Measurements from ENCODE around the gene COL7A1. TPM values are rescaled to one million over a fixed set of nuclear protein-coding genes. Genes with fewer than 3 reads are reported as not detected.
"Not testable (repeated sequence)": the region's sequence is repeated elsewhere in the genome, so short reads cannot be mapped to it uniquely, and the experiment has no call there.

The COL7A1 gene
- total RNA-seq, 2 experiments from 2014 or later, result 0.52 to 1.3 TPM

GRCh38 chr3:48553361-48553760 is 41.8 kb downstream of the COL7A1 start:
- Mint-ChIP-seq H3K9me3 (no peaks in the 10 kb centered on the region), H3K4me1 (peaks cover 55% of the 10 kb centered on the region), H3K4me3 (no peak overlapping the region), H3K27ac (peak overlapping the region; percentile 2), H3K36me3 (ENCODE audit: low read depth) (peaks cover 7% of the 10 kb centered on the region), H3K27me3 (no peaks in the 10 kb centered on the region)
- CTCF ChIA-PET, result interaction anchor here (0.6 to 5.4 kb wide), 10 partner anchors 9 to 407 kb away, joined by 3 to 28 read pairs (median 4); no protein-coding TSS in a partner anchor
- POLR2A ChIA-PET, result no interaction called here
- no peak for DNase-seq

DNA sequence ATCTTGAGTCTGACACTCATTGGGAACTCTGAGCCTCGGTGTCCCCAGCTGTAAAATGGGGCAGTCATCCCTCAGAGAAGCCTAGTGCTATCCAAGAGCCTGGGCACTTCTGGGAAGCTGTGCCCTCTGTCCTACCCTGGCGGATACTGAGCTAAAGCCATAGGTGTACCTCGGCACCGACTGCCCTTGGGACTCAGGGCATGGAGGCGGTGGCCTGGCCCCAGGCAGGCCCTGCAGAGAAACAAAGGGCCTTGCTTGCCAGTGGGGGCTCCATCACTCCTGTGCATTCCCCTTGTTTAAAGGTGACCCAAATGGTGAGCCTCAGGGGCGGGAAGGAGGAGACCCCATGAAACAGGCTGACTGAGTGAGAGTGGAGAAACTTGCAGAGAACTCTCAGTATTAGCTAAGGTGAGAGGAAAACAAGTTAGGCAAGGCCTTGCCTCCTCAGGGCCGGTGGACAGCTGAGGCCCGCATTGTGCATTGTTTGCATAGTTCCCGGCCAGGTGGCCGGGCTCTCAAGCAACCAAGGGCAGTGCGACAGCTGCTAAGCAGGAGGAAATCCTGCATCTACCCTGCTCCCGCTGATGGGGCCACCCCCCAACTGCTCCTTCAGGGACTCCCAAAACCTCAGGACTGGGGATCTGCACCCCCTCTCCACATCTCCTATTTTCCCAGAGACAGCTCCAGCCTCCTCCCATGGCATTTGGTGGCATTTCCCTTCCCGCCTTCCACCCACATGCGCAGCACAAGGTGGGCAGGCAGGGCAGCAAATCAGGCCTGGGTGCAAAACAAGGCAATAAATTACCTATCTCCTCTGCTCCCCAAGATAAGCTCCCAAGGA is 42.8 kb downstream of the COL7A1 start:
- H3K27me3 Mint-ChIP-seq, result no peaks in the 10 kb centered on the region
- H3K4me3 Mint-ChIP-seq, result no peak overlapping the region
- H3K4me1 Mint-ChIP-seq, result peaks cover 54% of the 10 kb centered on the region
- DNase-seq, result no peak
- H3K36me3 Mint-ChIP-seq (ENCODE audit: low read depth), result peaks cover 13% of the 10 kb centered on the region
- ChIA-PET CTCF (interaction anchor here (0.6 to 5.4 kb wide), 6 partner anchors 9 to 954 kb away, joined by 3 to 28 read pairs (median 3); no protein-coding TSS in a partner anchor), POLR2A (no interaction called here)
- H3K9me3 Mint-ChIP-seq, result no peaks in the 10 kb centered on the region
- peak overlapping the region; percentile 2 for H3K27ac Mint-ChIP-seq

- H3K9me3 Mint-ChIP-seq, H3K27me3 Mint-ChIP-seq, DNase-seq, H3K4me3 Mint-ChIP-seq, POLR2A ChIA-PET, H3K27ac Mint-ChIP-seq: not testable (repeated sequence)
- CTCF ChIA-PET, result interaction anchor here (0.6 to 5.4 kb wide), 3 partner anchors 41 to 115 kb away, joined by 3 to 28 read pairs (median 3); no protein-coding TSS in a partner anchor
- Mint-ChIP-seq H3K36me3 (ENCODE audit: low read depth) (peaks cover 16% of the 10 kb centered on the region), H3K4me1 (peaks cover 56% of the 10 kb centered on the region)
Observed at GRCh38 chr3:48551651-48552050, 43.5 kb downstream of the COL7A1 start.

DNA sequence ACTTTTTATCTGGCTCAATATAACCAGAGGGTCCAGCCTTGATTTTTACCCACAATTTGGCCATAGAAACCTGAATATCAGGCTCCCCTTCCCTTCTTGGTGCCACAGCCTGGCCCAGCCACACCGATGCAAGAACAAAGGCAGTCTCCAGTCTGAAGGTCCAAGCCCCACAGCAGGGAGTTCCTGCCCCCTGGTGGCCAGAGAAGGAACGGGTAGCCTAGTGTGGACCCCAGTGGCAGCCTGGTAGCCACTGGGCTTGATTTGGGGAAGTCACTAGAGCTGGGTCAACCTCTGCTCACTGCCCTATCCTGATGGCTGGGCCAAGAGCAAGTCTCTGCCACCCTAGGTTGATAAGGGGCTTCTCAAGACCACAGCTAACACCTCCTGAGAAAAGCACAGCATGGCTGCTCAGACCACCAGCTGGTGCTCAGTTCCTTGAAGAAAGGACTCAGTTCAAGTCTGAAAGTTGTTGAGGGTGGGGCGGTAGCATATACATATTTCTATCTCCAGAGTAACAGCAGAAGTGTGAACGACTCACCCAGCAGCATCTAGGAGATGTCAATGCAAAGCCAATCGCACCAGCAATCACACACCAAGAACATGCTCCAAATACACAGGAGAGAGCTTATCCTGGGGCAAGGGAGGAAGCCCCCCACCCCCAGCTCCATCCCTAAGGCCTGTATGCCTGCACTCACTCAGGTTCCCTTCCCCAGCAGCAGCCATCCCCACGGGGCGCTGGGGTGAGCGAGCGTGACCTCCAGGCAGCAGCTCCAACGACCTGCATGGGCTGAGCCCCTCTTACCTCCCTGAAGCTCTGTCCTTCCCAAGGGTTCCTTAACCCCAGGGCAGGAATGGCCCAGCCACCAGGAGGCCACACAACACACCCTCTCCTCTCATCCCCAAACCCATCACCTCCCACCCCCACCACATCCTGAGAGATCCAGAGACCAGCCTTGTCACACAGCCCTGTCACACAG is 46.1 kb downstream of the COL7A1 start:
- CTCF ChIA-PET, result interaction anchor here (0.6 to 3.4 kb wide), 21 partner anchors 8 to 355 kb away, joined by 3 to 19 read pairs (median 3); partner anchors contain the start of genes PFKFB4 and SLC26A6
- Mint-ChIP-seq H3K36me3 (ENCODE audit: low read depth) (peaks cover 20% of the 10 kb centered on the region), H3K4me1 (peaks cover 45% of the 10 kb centered on the region), H3K27me3 (no peaks in the 10 kb centered on the region), H3K27ac (peak overlapping the region; percentile 62), H3K4me3 (no peak overlapping the region), H3K9me3 (no peaks in the 10 kb centered on the region)
- POLR2A ChIA-PET, result interaction anchor here (0.5 to 0.6 kb wide), 2 partner anchors 8 to 107 kb away, joined by 3 to 5 read pairs; no protein-coding TSS in a partner anchor
- DNase-seq, result peak; percentile 89

GRCh38 chr3:48548126-48548525 is 47.0 kb downstream of the COL7A1 start:
- Mint-ChIP-seq H3K4me1 (peaks cover 41% of the 10 kb centered on the region), H3K27me3 (no peaks in the 10 kb centered on the region), H3K27ac (peak overlapping the region; percentile 25), H3K36me3 (ENCODE audit: low read depth) (peaks cover 22% of the 10 kb centered on the region), H3K9me3 (no peaks in the 10 kb centered on the region), H3K4me3 (no peak overlapping the region)
- ChIA-PET CTCF (interaction anchor here (0.6 to 3.4 kb wide), 8 partner anchors 14 to 354 kb away, joined by 3 to 19 read pairs (median 4); no protein-coding TSS in a partner anchor), POLR2A (no interaction called here)
- DNase-seq, result no peak

DNA sequence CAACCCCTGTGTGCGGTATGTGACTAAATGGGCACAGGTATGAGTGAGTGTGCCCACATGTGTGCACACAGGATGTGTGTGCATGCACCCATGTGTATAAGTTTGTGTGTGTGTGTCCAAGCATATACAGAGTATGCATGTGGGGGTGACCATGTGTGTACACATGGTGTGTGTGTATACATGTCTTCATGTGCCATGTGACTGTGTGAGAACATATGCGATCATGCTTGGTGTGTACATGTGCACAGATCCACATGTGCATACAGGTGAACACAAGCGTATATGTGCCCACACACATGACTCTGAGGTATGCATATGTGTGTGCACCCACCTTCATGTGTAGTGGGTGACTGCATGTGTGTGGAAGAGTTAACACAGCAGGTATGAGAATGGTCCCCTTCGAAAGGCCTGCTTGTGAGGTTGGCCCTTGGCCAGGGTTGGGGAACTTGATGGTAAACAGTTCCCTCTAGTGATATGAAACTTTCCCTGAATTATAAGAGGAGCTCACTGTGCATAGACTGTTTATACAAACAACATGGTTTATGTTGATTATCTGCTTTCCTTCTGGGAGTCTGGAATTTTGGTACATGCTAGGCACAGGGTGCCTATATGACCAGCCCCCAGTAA is 48.8 kb downstream of the COL7A1 start:
- H3K36me3 Mint-ChIP-seq (ENCODE audit: low read depth), result peaks cover 26% of the 10 kb centered on the region

DNA sequence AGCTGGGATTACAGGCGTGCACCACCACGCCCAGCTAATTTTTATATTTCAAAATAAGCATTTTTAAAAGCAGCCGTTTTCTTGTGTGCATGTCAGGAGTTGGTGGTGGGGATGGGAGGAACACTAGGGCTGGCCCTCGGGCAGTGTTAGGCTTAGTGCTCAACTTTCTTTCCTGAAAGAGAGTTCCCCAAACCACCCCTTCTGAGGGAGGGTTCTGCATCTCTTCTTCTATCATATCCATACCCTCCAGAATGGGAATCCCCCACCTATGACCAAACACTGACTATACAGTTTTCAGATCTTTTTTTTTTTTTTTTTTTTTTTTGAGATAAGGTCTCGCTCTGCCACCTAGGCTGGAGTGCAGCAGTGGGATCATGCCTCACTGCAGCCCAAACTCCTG is 51.0 kb downstream of the COL7A1 start:
- POLR2A ChIA-PET, result no interaction called here
- no peak for DNase-seq
- no peak overlapping the region for H3K4me3 Mint-ChIP-seq
- H3K27me3 Mint-ChIP-seq, result no peaks in the 10 kb centered on the region
- H3K36me3 Mint-ChIP-seq (ENCODE audit: low read depth), result peaks cover 26% of the 10 kb centered on the region
- peaks cover 37% of the 10 kb centered on the region for H3K4me1 Mint-ChIP-seq
- H3K9me3 Mint-ChIP-seq, result no peaks in the 10 kb centered on the region
- CTCF ChIA-PET, result interaction anchor here (1.5 to 1.6 kb wide), 4 partner anchors 10 to 144 kb away, joined by 4 to 7 read pairs (median 6); partner anchors contain the start of gene SLC26A6
- peak overlapping the region; percentile 9 for H3K27ac Mint-ChIP-seq

More for the DNA sequence above, 48.8 kb downstream of the COL7A1 start:
- no peak for DNase-seq
- CTCF ChIA-PET, result interaction anchor here (1.1 to 1.5 kb wide), 2 partner anchors 12 to 73 kb away, joined by 3 to 4 read pairs; no protein-coding TSS in a partner anchor
- peaks cover 47% of the 10 kb centered on the region for H3K4me1 Mint-ChIP-seq
- H3K4me3 Mint-ChIP-seq, result no peak overlapping the region
- POLR2A ChIA-PET, result no interaction called here
- H3K27ac Mint-ChIP-seq, result peak overlapping the region; percentile 58
- H3K9me3 Mint-ChIP-seq, result no peaks in the 10 kb centered on the region
- no peaks in the 10 kb centered on the region for H3K27me3 Mint-ChIP-seq

GRCh38 chr3:48543271-48543866 is 51.8 kb downstream of the COL7A1 start:
- DNase-seq, result no peak
- H3K27me3 Mint-ChIP-seq, result no peaks in the 10 kb centered on the region
- no peak overlapping the region for H3K4me3 Mint-ChIP-seq
- peak overlapping the region; percentile 7 for H3K27ac Mint-ChIP-seq
- ChIA-PET CTCF (interaction anchor here (1.3 kb wide), 1 partner anchor 10 kb away, joined by 3 read pairs; no protein-coding TSS in a partner anchor), POLR2A (no interaction called here)
- H3K36me3 Mint-ChIP-seq (ENCODE audit: low read depth), result peaks cover 22% of the 10 kb centered on the region
- peaks cover 30% of the 10 kb centered on the region for H3K4me1 Mint-ChIP-seq
- H3K9me3 Mint-ChIP-seq, result no peaks in the 10 kb centered on the region

DNA sequence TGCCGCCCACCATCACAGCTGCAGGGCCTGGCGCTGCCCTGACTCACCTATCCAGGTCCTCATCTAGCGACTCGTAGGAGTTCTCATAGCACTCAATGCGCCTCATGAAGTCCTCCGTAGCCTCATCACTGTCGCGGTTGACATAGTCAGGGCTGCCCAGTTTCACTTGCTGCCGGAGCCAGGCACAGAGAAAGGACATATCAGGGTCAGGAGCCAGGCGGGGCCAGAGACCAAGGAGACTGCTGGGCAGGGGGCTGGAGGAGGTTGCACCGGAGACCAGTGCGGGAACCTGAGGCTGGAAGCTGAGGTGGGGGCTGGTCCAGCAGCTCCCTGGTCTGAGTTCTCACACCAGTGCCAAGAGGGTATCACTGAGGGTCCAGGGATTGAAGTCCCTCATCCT is 56.7 kb downstream of the COL7A1 start:
- Mint-ChIP-seq H3K27me3 (no peaks in the 10 kb centered on the region), H3K9me3 (no peaks in the 10 kb centered on the region), H3K4me3 (no peak overlapping the region), H3K27ac (no peak overlapping the region), H3K36me3 (ENCODE audit: low read depth) (peaks cover 46% of the 10 kb centered on the region), H3K4me1 (peaks cover 24% of the 10 kb centered on the region)
- ChIA-PET POLR2A (no interaction called here), CTCF (no interaction called here)
- no peak for DNase-seq

- H3K4me1 Mint-ChIP-seq, result peaks cover 19% of the 10 kb centered on the region
- no peaks in the 10 kb centered on the region for H3K9me3 Mint-ChIP-seq
- CTCF ChIA-PET, result interaction anchor here (0.7 to 1.4 kb wide), 4 partner anchors 8 to 136 kb away, joined by 3 to 4 read pairs (median 4); no protein-coding TSS in a partner anchor
- peaks cover 47% of the 10 kb centered on the region for H3K36me3 Mint-ChIP-seq (ENCODE audit: low read depth)
- H3K4me3 Mint-ChIP-seq, result no peak overlapping the region
- no peaks in the 10 kb centered on the region for H3K27me3 Mint-ChIP-seq
- H3K27ac Mint-ChIP-seq, result no peak overlapping the region
- no peak for DNase-seq
- POLR2A ChIA-PET, result no interaction called here
Observed at GRCh38 chr3:48536785-48537184, 58.3 kb downstream of the COL7A1 start.

- H3K4me1 Mint-ChIP-seq, result peaks cover 19% of the 10 kb centered on the region
- ChIA-PET POLR2A (no interaction called here), CTCF (interaction anchor here (0.7 to 1.4 kb wide), 3 partner anchors 11 to 135 kb away, joined by 3 to 4 read pairs (median 3); no protein-coding TSS in a partner anchor)
- no peak overlapping the region for H3K27ac Mint-ChIP-seq
- peaks cover 47% of the 10 kb centered on the region for H3K36me3 Mint-ChIP-seq (ENCODE audit: low read depth)
- H3K4me3 Mint-ChIP-seq, result no peak overlapping the region
- no peaks in the 10 kb centered on the region for H3K9me3 Mint-ChIP-seq
- DNase-seq, result no peak
- no peaks in the 10 kb centered on the region for H3K27me3 Mint-ChIP-seq
Observed at GRCh38 chr3:48536116-48536515, 59.0 kb downstream of the COL7A1 start.
